Activated CD4-positive, alpha-beta T cell treated with anti-CD3 and anti-CD28 coated beads, Interleukin-2, amount 50 U/mL, for 4 hours (primary cell): Measurements from ENCODE around the gene NUDT3.
"Not testable (repeated sequence)": the region's sequence is repeated elsewhere in the genome, so short reads cannot be mapped to it uniquely, and the experiment has no call there.

Experiments
- DNase-seq, 2 experiments: peaks; one replicate each; pipeline ENCODE4 v3.0.0-alpha.2; 2020

The NUDT3 gene

GRCh38 chr6:34284563-34285447 lies 107.7 kb downstream of the NUDT3 start:
- no peak for DNase-seq

GRCh38 chr6:34281702-34282334 lies 110.7 kb downstream of the NUDT3 start:
- DNase-seq: no peak

GRCh38 chr6:34280216-34280615 lies 112.3 kb downstream of the NUDT3 start:
- DNase-seq: no peak

GRCh38 chr6:34278833-34279232 lies 113.6 kb downstream of the NUDT3 start:
- DNase-seq: no peak

- DNase-seq: no peak
Measured at GRCh38 chr6:34277763-34278112, 114.7 kb downstream of the NUDT3 start.

GRCh38 chr6:34276881-34277762 lies 115.3 kb downstream of the NUDT3 start:
- no peak for DNase-seq

GRCh38 chr6:34276191-34276590 lies 116.3 kb downstream of the NUDT3 start:
- no peak for DNase-seq

- DNase-seq: no peak
Measured at GRCh38 chr6:34275128-34275804, 117.2 kb downstream of the NUDT3 start.

- DNase-seq: no peak
Measured at GRCh38 chr6:34274129-34274528, 118.3 kb downstream of the NUDT3 start.

GRCh38 chr6:34273242-34273805 lies 119.1 kb downstream of the NUDT3 start:
- DNase-seq: no peak

GRCh38 chr6:34272013-34272926 lies 120.2 kb downstream of the NUDT3 start:
- no peak for DNase-seq

- DNase-seq: not testable (repeated sequence)
Measured at GRCh38 chr6:34269658-34270341, 122.7 kb downstream of the NUDT3 start.

- not testable (repeated sequence) for DNase-seq
Measured at GRCh38 chr6:34269132-34269531, 123.3 kb downstream of the NUDT3 start.

- DNase-seq: no peak
Measured at GRCh38 chr6:34267746-34268145, 124.7 kb downstream of the NUDT3 start.

GRCh38 chr6:34263484-34263883 lies 129.0 kb downstream of the NUDT3 start:
- DNase-seq: not testable (repeated sequence)

- DNase-seq: no peak
Measured at GRCh38 chr6:34260576-34261267, 131.7 kb downstream of the NUDT3 start.

GRCh38 chr6:34259529-34260069 lies 132.9 kb downstream of the NUDT3 start:
- no peak for DNase-seq

GRCh38 chr6:34252395-34252794 lies 140.1 kb downstream of the NUDT3 start:
- DNase-seq: not testable (repeated sequence)

- no peak for DNase-seq
Measured at GRCh38 chr6:34249469-34250261, 142.8 kb downstream of the NUDT3 start.
